CD4-positive, alpha-beta T cell treated with Interleukin-4 for 4 hours (primary cell): ENCODE data around the gene STK32B.
"Not testable (repeated sequence)": the region's sequence is repeated elsewhere in the genome, so short reads cannot be mapped to it uniquely, and the experiment has no call there.

Source experiments
- DNase-seq: peaks from one replicate; pipeline ENCODE4 v3.0.0-alpha.2; 2020

Gene STK32B

GRCh38 chr4:5030927-5031326, 20.4 kb upstream of the STK32B start:
- DNase-seq: no peak

GRCh38 chr4:5032813-5033212, 18.5 kb upstream of the STK32B start:
- DNase-seq: no peak

- DNase-seq: no peak
Observed at GRCh38 chr4:5033281-5033841, 17.9 kb upstream of the STK32B start.

- no peak for DNase-seq
Observed at GRCh38 chr4:5034206-5034605, 17.1 kb upstream of the STK32B start.

GRCh38 chr4:5036239-5036638, 15.0 kb upstream of the STK32B start:
- no peak for DNase-seq

- no peak for DNase-seq
Observed at GRCh38 chr4:5037553-5038551, 13.4 kb upstream of the STK32B start.

- DNase-seq: no peak
Observed at GRCh38 chr4:5039800-5040199, 11.5 kb upstream of the STK32B start.

- DNase-seq: no peak
Observed at GRCh38 chr4:5040856-5041620, 10.2 kb upstream of the STK32B start.

- no peak for DNase-seq
Observed at GRCh38 chr4:5041699-5042098, 9.6 kb upstream of the STK32B start.

GRCh38 chr4:5043579-5043978, 7.7 kb upstream of the STK32B start:
- no peak for DNase-seq

GRCh38 chr4:5044341-5044740, 6.9 kb upstream of the STK32B start:
- DNase-seq: no peak

- no peak for DNase-seq
Observed at GRCh38 chr4:5045097-5045496, 6.2 kb upstream of the STK32B start.

- DNase-seq: no peak
Observed at GRCh38 chr4:5048721-5049120, 2.6 kb upstream of the STK32B start.

- DNase-seq: no peak
Observed at GRCh38 chr4:5050520-5051277, 581 bp upstream of the STK32B start.

GRCh38 chr4:5052204-5052702, 973 bp downstream of the STK32B start:
- DNase-seq: no peak

GRCh38 chr4:5052726-5053425, 1.6 kb downstream of the STK32B start:
- DNase-seq: no peak

- DNase-seq: no peak
Observed at GRCh38 chr4:5054532-5054931, 3.3 kb downstream of the STK32B start.

GRCh38 chr4:5055411-5055810, 4.1 kb downstream of the STK32B start:
- DNase-seq: no peak

- no peak for DNase-seq
Observed at GRCh38 chr4:5066101-5066500, 14.8 kb downstream of the STK32B start.

- DNase-seq: not testable (repeated sequence)
Observed at GRCh38 chr4:5066968-5067367, 15.7 kb downstream of the STK32B start.

- no peak for DNase-seq
Observed at GRCh38 chr4:5067908-5068307, 16.6 kb downstream of the STK32B start.

- DNase-seq: no peak
Observed at GRCh38 chr4:5069901-5070300, 18.6 kb downstream of the STK32B start.
